22Rv1 (cell line): ENCODE measurements around the gene S100PBP.

Source experiments
- H3K27ac ChIP-seq: fragments of 450-650 bp; 2 replicates; pipeline ENCODE4 v1.5.1; 2017
- ZFX ChIP-seq: fragments of 450-650 bp; IDR thresholded peaks from 2 replicates; pipeline ENCODE4 v1.6.1; 2017; ENCODE audit warnings: antibody characterized with exemption, borderline replicate concordance
- TF ChIP-seq, protein P1 (sequence below): fragments of 450-650 bp; IDR thresholded peaks from 2 replicates; pipeline ENCODE4 v1.5.1; 2017; ENCODE audit warnings: mild to moderate bottlenecking

S100PBP gene

DNA sequence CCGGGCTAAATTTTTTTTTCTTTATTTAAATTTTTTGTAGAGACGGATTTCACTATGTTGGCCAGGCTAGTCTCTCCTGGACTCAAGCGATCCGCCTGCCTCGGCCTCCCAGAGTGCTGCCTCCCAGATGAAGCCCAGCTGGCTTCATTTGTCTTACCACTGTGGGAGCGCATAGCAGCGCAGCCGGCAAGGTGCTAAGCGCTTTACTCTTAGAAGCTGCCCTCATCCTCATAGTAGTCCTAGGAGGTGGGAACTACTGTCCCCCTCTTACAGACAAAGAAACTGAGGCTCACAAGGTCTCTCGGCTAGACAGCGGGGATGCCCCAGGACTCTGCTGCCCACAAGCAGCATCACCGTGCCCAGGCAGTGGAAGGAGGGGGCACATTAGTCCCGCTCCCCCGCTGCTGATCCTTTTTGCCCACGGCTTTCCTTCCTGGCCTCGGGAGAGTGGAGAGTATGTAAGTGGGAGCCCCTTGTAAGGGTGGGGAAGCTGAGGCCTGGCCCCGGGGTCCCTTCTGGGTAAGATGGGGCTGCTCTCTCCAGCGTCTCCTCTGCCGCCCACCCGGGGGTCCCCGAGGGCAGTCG is 83.0 kb downstream of the S100PBP start:
- peak overlapping the region; percentile 89 for H3K27ac ChIP-seq
- TF ChIP-seq, protein P1, sequence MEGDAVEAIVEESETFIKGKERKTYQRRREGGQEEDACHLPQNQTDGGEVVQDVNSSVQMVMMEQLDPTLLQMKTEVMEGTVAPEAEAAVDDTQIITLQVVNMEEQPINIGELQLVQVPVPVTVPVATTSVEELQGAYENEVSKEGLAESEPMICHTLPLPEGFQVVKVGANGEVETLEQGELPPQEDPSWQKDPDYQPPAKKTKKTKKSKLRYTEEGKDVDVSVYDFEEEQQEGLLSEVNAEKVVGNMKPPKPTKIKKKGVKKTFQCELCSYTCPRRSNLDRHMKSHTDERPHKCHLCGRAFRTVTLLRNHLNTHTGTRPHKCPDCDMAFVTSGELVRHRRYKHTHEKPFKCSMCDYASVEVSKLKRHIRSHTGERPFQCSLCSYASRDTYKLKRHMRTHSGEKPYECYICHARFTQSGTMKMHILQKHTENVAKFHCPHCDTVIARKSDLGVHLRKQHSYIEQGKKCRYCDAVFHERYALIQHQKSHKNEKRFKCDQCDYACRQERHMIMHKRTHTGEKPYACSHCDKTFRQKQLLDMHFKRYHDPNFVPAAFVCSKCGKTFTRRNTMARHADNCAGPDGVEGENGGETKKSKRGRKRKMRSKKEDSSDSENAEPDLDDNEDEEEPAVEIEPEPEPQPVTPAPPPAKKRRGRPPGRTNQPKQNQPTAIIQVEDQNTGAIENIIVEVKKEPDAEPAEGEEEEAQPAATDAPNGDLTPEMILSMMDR: no peak
- no peak for TF ChIP-seq ZFX

- peak within 1 kb of the TSS; percentile 89 for H3K27ac ChIP-seq
- TF ChIP-seq, protein P1: peak; percentile 22
- TF ChIP-seq ZFX: no peak
Observed at GRCh38 chr1:32900956-32901822, 83.7 kb downstream of the S100PBP start, which contains the start of gene TMEM54. TSS of gene TMEM54 (minus strand) at chr1:32901389. CDS start at chr1:32901238, 151 bp downstream.

DNA sequence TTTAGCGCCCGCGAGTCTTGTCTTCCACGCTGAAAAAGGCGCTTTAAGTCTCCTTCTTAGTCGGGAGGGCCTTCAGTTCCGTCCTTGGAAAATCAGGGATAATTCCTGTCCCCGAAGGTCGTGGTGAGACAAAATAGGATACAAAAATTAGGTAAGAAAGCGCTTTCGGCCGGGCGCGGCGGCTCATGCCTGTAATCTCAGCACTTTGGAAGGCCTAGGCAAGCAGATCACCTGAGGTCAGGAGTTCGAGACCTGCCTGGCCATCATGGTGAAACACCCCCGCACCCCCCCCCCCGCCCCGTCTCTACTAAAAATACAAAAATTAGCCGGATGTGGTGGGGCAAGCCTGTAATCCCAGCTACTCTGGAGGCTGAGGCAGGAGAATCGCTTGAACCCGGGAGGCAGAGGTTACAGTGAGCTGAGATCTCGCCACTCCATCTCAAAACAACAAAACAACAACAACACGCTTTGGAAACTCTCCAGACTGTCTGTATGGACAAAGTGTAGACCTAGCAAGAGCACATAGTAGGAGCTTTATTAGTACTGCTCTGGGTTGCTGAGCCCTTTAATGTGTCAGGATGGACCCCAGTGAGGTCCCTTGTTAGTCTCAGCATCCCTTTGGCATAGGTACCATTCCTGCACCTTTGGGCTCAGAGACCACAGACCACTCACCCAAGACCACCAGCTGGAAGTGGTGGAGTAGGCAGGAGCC is 84.5 kb downstream of the S100PBP start:
- H3K27ac ChIP-seq: peak overlapping the region; percentile 89
- no peak for TF ChIP-seq ZFX
- TF ChIP-seq, protein P1: no peak

- peak overlapping the region; percentile 89 for H3K27ac ChIP-seq
Observed at GRCh38 chr1:32902535-32902920, 85.1 kb downstream of the S100PBP start.

DNA sequence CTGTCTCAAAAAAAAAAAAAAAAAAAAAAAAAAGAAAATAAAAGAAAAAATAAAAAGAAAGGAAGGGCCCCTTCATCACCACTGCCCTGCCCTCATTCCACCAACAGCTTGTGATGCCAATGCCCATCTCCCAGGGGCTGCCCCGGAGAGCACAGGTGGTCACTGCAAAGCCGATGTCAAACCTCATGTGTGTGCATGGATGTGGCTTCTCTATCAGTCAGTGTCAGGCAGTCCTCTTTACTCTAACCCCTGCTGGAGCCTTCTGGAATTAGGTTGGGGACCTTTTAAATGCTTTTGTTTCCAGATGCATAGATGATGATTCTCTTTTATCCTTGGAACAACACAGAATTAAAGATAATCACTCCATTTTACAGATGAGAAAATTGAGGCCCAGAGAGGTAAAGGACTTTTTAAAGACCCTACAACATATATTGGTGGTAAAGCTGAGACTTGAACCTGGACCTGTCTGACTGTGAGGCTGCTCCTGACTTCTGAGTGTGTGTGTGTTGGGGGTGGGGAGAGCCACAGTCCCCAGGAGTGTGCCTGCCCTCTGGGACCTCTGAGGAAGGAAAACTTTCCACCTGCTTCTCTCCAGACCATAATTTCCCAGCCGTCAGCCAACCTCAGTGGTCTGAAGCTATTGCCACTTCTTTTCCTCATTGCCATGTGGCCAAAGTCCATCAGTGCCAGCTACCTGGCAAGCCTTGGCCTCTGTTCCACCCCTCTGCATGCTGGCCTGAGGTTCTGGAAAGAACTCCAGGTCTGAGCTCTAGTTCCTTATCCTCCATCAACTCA is 86.7 kb downstream of the S100PBP start:
- H3K27ac ChIP-seq: peak overlapping the region; percentile 89
- TF ChIP-seq, protein P1: peak; percentile 16; the same call in 1 of the 2 replicates
- TF ChIP-seq ZFX: no peak

More at GRCh38 chr1:32902535-32902920, 85.1 kb downstream of the S100PBP start:
- TF ChIP-seq ZFX: no peak
- TF ChIP-seq, protein P1: no peak

GRCh38 chr1:32904797-32905196 is 87.3 kb downstream of the S100PBP start:
- TF ChIP-seq ZFX: no peak
- TF ChIP-seq, protein P1: no peak
- H3K27ac ChIP-seq: peak overlapping the region; percentile 89

DNA sequence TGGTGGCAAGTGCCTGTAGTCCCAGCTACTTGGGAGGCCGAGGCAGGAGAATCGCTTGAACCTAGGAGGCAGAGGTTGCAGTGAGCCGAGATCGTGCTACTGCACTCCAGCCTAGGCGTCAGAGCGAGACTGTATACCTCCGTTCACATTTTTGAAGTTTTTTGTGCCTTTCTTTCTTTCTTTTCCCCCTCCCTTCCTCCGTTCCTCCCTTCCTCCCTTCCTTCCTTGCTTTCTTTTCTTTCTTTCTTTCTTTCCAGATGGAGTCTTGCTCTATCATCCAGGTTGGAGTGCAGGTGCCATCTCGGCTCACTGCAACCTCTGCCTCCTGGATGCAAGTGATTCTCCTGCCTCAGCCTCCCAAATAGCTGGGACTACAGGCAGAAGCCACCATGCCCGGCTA is 88.1 kb downstream of the S100PBP start:
- peak overlapping the region; percentile 89 for H3K27ac ChIP-seq
